GM18517 (cell line): Measurements from ENCODE around the gene COP1.

Source experiments
- ATAC-seq: cut with Tn5 transposase; IDR thresholded peaks from one replicate; pipeline ENCODE4 v1.9.1; 2021; ENCODE audit warnings: mild to moderate bottlenecking, moderate library complexity; ENCODE audit not compliant: unreplicated experiment

Gene COP1

GRCh38 chr1:176201568-176201967, 5.5 kb downstream of the COP1 start:
- no peak for ATAC-seq

- no peak for ATAC-seq
Observed at GRCh38 chr1:176199707-176200106, 7.4 kb downstream of the COP1 start.

- ATAC-seq = no peak
Observed at GRCh38 chr1:176198413-176198812, 8.7 kb downstream of the COP1 start.

- ATAC-seq = no peak
Observed at GRCh38 chr1:176196728-176197127, 10.4 kb downstream of the COP1 start.

GRCh38 chr1:176195547-176195946, 11.5 kb downstream of the COP1 start:
- no peak for ATAC-seq

- ATAC-seq = no peak
Observed at GRCh38 chr1:176193663-176194062, 13.4 kb downstream of the COP1 start.

- peak; percentile 89 for ATAC-seq
Observed at GRCh38 chr1:176193023-176193422, 14.1 kb downstream of the COP1 start.

- no peak for ATAC-seq
Observed at GRCh38 chr1:176188604-176189003, 18.5 kb downstream of the COP1 start.

GRCh38 chr1:176187001-176187400, 20.1 kb downstream of the COP1 start:
- ATAC-seq = no peak

GRCh38 chr1:176183618-176184017, 23.5 kb downstream of the COP1 start:
- ATAC-seq = peak; percentile 73

GRCh38 chr1:176178316-176178715, 28.8 kb downstream of the COP1 start:
- ATAC-seq = no peak

GRCh38 chr1:176177764-176178163, 29.3 kb downstream of the COP1 start:
- ATAC-seq = peak; percentile 93

GRCh38 chr1:176174108-176174507, 33.0 kb downstream of the COP1 start:
- ATAC-seq = no peak

GRCh38 chr1:176172215-176172614, 34.9 kb downstream of the COP1 start:
- no peak for ATAC-seq

- ATAC-seq = no peak
Observed at GRCh38 chr1:176167210-176167609, 39.9 kb downstream of the COP1 start.

GRCh38 chr1:176165573-176165972, 41.5 kb downstream of the COP1 start:
- no peak for ATAC-seq

GRCh38 chr1:176164014-176164678, 42.9 kb downstream of the COP1 start:
- no peak for ATAC-seq

GRCh38 chr1:176159993-176160392, 47.1 kb downstream of the COP1 start:
- no peak for ATAC-seq

- no peak for ATAC-seq
Observed at GRCh38 chr1:176157995-176158394, 49.1 kb downstream of the COP1 start.

GRCh38 chr1:176149939-176150807, 56.9 kb downstream of the COP1 start:
- ATAC-seq = no peak

- no peak for ATAC-seq
Observed at GRCh38 chr1:176144526-176144925, 62.6 kb downstream of the COP1 start.

- no peak for ATAC-seq
Observed at GRCh38 chr1:176142973-176143372, 64.1 kb downstream of the COP1 start.
